GM21619 (cell line): ENCODE results near the gene HARS2.
"Not testable (repeated sequence)": the region's sequence is repeated elsewhere in the genome, so short reads cannot be mapped to it uniquely, and the experiment has no call there.

Source experiments
- ATAC-seq: cut with Tn5 transposase; IDR thresholded peaks from one replicate; pipeline ENCODE4 v1.9.1; 2021; ENCODE audit not compliant: unreplicated experiment

The HARS2 gene

GRCh38 chr5:140696891-140697492, 5.7 kb downstream of the HARS2 start:
- no peak for ATAC-seq

- ATAC-seq: peak; percentile 98
Observed at GRCh38 chr5:140700177-140701144, 9.2 kb downstream of the HARS2 start, which contains the start of gene ZMAT2. TSS of gene ZMAT2 (plus strand) at chr5:140700447. CDS start at chr5:140700461, 14 bp downstream.

- ATAC-seq: no peak
Observed at GRCh38 chr5:140707812-140708211, 16.6 kb downstream of the HARS2 start.

GRCh38 chr5:140708787-140709186, 17.5 kb downstream of the HARS2 start:
- ATAC-seq: not testable (repeated sequence)

- ATAC-seq: peak; percentile 86
Observed at GRCh38 chr5:140710899-140711552, 19.8 kb downstream of the HARS2 start.

- ATAC-seq: no peak
Observed at GRCh38 chr5:140711794-140712193, 20.5 kb downstream of the HARS2 start.

GRCh38 chr5:140713562-140714094, 22.4 kb downstream of the HARS2 start:
- ATAC-seq: no peak

- ATAC-seq: not testable (repeated sequence)
Observed at GRCh38 chr5:140716238-140716637, 25.0 kb downstream of the HARS2 start.

- ATAC-seq: no peak
Observed at GRCh38 chr5:140718266-140718592, 27.0 kb downstream of the HARS2 start.

- ATAC-seq: not testable (repeated sequence)
Observed at GRCh38 chr5:140720738-140721137, 29.5 kb downstream of the HARS2 start.

- ATAC-seq: not testable (repeated sequence)
Observed at GRCh38 chr5:140721395-140721794, 30.1 kb downstream of the HARS2 start.

GRCh38 chr5:140725799-140726471, 34.7 kb downstream of the HARS2 start:
- peak; percentile 95 for ATAC-seq

GRCh38 chr5:140733098-140733497, 41.8 kb downstream of the HARS2 start:
- no peak for ATAC-seq

GRCh38 chr5:140734354-140734753, 43.1 kb downstream of the HARS2 start:
- no peak for ATAC-seq

- no peak for ATAC-seq
Observed at GRCh38 chr5:140737486-140737885, 46.2 kb downstream of the HARS2 start.

- no peak for ATAC-seq
Observed at GRCh38 chr5:140741967-140742366, 50.7 kb downstream of the HARS2 start.
